K562 (cell line): ENCODE measurements around the gene PRRC2A. TPM values are rescaled to one million over a fixed set of nuclear protein-coding genes. Genes with fewer than 3 reads are reported as not detected.

Experiments used
- CREB1 ChIP-seq, 2 experiments: sonication (generic) in 1 of 2; formaldehyde crosslinking in 1 of 2; IDR thresholded peaks; 2 replicates each; pipeline versions ENCODE4 v1.6.1 to v1.8.0; 2012 to 2022; ENCODE audit warnings: inconsistent platforms in 1 of 2, mild to moderate bottlenecking in 1 of 2, missing genetic modification reagents in 1 of 2, moderate library complexity in 1 of 2
- CREBBP ChIP-seq: IDR thresholded peaks from one replicate; pipeline ENCODE4 v1.6.1; 2012; ENCODE audit warnings: low read depth, mild to moderate bottlenecking, control low read depth, inconsistent platforms, low read length
- FOSL1 ChIP-seq: fragments of 200-800 bp; sonication (Bioruptor generic); conservative IDR thresholded peaks from 2 replicates; pipeline ENCODE4 v1.6.1; 2016; ENCODE audit warnings: missing genetic modification characterization, missing compliant biosample characterization
- GABPB2 ChIP-seq: fragments of 250-450 bp; sonication (Bioruptor Pico); conservative IDR thresholded peaks from 2 replicates; pipeline ENCODE4 v1.5.1; 2021; ENCODE audit warnings: mild to moderate bottlenecking
- JUN ChIP-seq, 2 experiments: sonication (generic) in 1 of 2; formaldehyde crosslinking in 1 of 2; IDR thresholded peaks; 2 replicates each; pipeline versions ENCODE4 v1.6.1 to v1.8.0; 2012 to 2022; ENCODE audit warnings: borderline replicate concordance in 2 of 2, mild to moderate bottlenecking in 2 of 2, improper control_type of control experiment in 1 of 2, low read depth in 1 of 2, low read length in 1 of 2, missing genetic modification reagents in 1 of 2
- JUNB ChIP-seq: fragments of 450-650 bp; formaldehyde crosslinking; conservative IDR thresholded peaks from 2 replicates; pipeline ENCODE4 v1.4.0; 2020; ENCODE audit warnings: mild to moderate bottlenecking
- MCM2 ChIP-seq: fragments of 450-650 bp; IDR thresholded peaks from 2 replicates; pipeline ENCODE4 v1.6.1; 2017; ENCODE audit warnings: low read depth, mild to moderate bottlenecking
- MTA3 ChIP-seq: fragments of 450-650 bp; formaldehyde crosslinking; IDR thresholded peaks from 2 replicates; pipeline ENCODE4 v1.6.1; 2017; ENCODE audit warnings: mild to moderate bottlenecking, borderline replicate concordance
- NBN ChIP-seq: fragments of 450-650 bp; IDR thresholded peaks from 2 replicates; pipeline ENCODE4 v1.6.1; 2016; ENCODE audit warnings: low read depth, mild to moderate bottlenecking
- NR4A1 ChIP-seq, 2 experiments: fragments of 250-450 bp in 1 of 2; fragments of 450-650 bp in 1 of 2; sonication (Bioruptor Pico) in 1 of 2; IDR thresholded peaks; 2 replicates each; pipeline versions ENCODE4 v1.4.0 to v1.6.1; 2016 to 2020; ENCODE audit warnings: mild to moderate bottlenecking in 2 of 2, missing compliant biosample characterization in 1 of 2, missing genetic modification characterization in 1 of 2, moderate library complexity in 1 of 2
- PHTF2 ChIP-seq: fragments of 250-450 bp; sonication (Bioruptor Pico); IDR thresholded peaks from 2 replicates; pipeline ENCODE4 v1.5.0; 2021; ENCODE audit warnings: mild to moderate bottlenecking
- POLR2B ChIP-seq: fragments of 450-650 bp; IDR thresholded peaks from 2 replicates; pipeline ENCODE4 v1.6.1; 2018; ENCODE audit warnings: low read depth; ENCODE audit not compliant: partially characterized antibody
- RAD21 ChIP-seq, 2 experiments: fragments of 250-450 bp in 1 of 2; fragments of 450-650 bp in 1 of 2; sonication (Bioruptor Pico) in 1 of 2; formaldehyde crosslinking in 1 of 2; IDR thresholded peaks in 1 of 2; conservative IDR thresholded peaks in 1 of 2; 2 replicates each; pipeline versions ENCODE4 v1.4.0 to v1.8.0; 2020 to 2022; ENCODE audit warnings: mild to moderate bottlenecking in 2 of 2, moderate library complexity in 1 of 2
- RBM15 ChIP-seq: fragments of 200-400 bp; formaldehyde crosslinking; IDR thresholded peaks from 2 replicates; pipeline ENCODE4 v1.6.1; 2018; ENCODE audit warnings: mild to moderate bottlenecking, low read length, moderate library complexity; ENCODE audit not compliant: insufficient read depth
- SLC30A9 ChIP-seq: fragments of 250-450 bp; sonication (Bioruptor Pico); IDR thresholded peaks from 2 replicates; pipeline ENCODE4 v1.8.0; 2022; ENCODE audit warnings: mild to moderate bottlenecking, moderate library complexity
- SMARCA5 ChIP-seq: fragments of 450-650 bp; IDR thresholded peaks from 2 replicates; pipeline ENCODE4 v1.6.1; 2016
- TEAD4 ChIP-seq, 2 experiments: sonication (generic) in 1 of 2; formaldehyde crosslinking in 1 of 2; IDR thresholded peaks; 2 replicates each; pipeline versions ENCODE4 v1.6.1 to v1.8.0; 2012 to 2022; ENCODE audit warnings: borderline replicate concordance in 1 of 2, inconsistent platforms in 1 of 2, low read length in 1 of 2, mild to moderate bottlenecking in 1 of 2, missing genetic modification reagents in 1 of 2
- ZBTB26 ChIP-seq: fragments of 450-650 bp; formaldehyde crosslinking; IDR thresholded peaks from 2 replicates; pipeline ENCODE4 v1.4.0; 2022; ENCODE audit warnings: missing genetic modification characterization
- ZNF140 ChIP-seq: fragments of 250-450 bp; sonication (Bioruptor Pico); IDR thresholded peaks from 2 replicates; pipeline ENCODE4 v1.8.0; 2021; ENCODE audit warnings: moderate library complexity, mild to moderate bottlenecking, inconsistent platforms
- ZNF143 ChIP-seq: sonication (generic); formaldehyde crosslinking; IDR thresholded peaks from 2 replicates; pipeline ENCODE4 v1.9.0; 2022; ENCODE audit warnings: mild to moderate bottlenecking, missing genetic modification reagents
- ZNF41 ChIP-seq: fragments of 250-450 bp; sonication (Bioruptor Pico); conservative IDR thresholded peaks from 2 replicates; pipeline ENCODE4 v1.4.0; 2020; ENCODE audit warnings: mild to moderate bottlenecking
- ZNF431 ChIP-seq: sonication (generic); formaldehyde crosslinking; IDR thresholded peaks from 2 replicates; pipeline ENCODE4 v1.8.0; 2022; ENCODE audit warnings: mild to moderate bottlenecking, missing genetic modification reagents
- polyA plus RNA-seq, 8 experiments: library from polyadenylated mRNA; depleted of rRNA in 4 of 8; stranded (reverse) in 5 of 8; unstranded in 3 of 8; fragments of >200 nt; fragmentation: Nextera tagmentation in 2 of 8; fragmentation: Illumina TruSeq in 1 of 8; extraction: Ambion mirVana in 2 of 8; extraction: Trizol in 1 of 8; gene quantifications; 2 replicates each; pipeline versions ENCODE4 v1.2.1 to v1.2.3, GENCODE V29; 2011 to 2014; ENCODE audit warnings: inconsistent platforms in 1 of 8, missing spikeins in 1 of 8
- total RNA-seq, 7 experiments: library from RNA; depleted of rRNA in 6 of 7; stranded (reverse); fragments of >200 nt in 6 of 7; fragmentation: Illumina TruSeq in 2 of 7; extraction: Trizol in 2 of 7; gene quantifications; 2 replicates each; pipeline versions ENCODE4 v1.2.1 to v1.2.3, GENCODE V29; 2011 to 2021; ENCODE audit warnings: low replicate concordance in 1 of 7
- TF ChIP-seq, protein P1 (sequence below): fragments of 450-650 bp; IDR thresholded peaks from 2 replicates; pipeline ENCODE4 v1.6.1; 2016
- TF ChIP-seq, protein P2 (sequence below): fragments of 250-450 bp; sonication (Bioruptor Pico); IDR thresholded peaks from 2 replicates; pipeline ENCODE4 v1.8.0; 2021; ENCODE audit warnings: moderate library complexity, mild to moderate bottlenecking, inconsistent platforms
- TF ChIP-seq, protein P3 (sequence below), 3 experiments: IDR thresholded peaks in 2 of 3; conservative IDR thresholded peaks in 1 of 3; 2 replicates each; pipeline ENCODE4 v1.5.1; 2011 to 2012; ENCODE audit warnings: low read length in 3 of 3, mild to moderate bottlenecking in 3 of 3, control low read depth in 2 of 3, improper control_type of control experiment in 1 of 3, inconsistent platforms in 1 of 3, low read depth in 1 of 3, mixed read lengths in 1 of 3, moderate library complexity in 1 of 3; ENCODE audit not compliant: insufficient read depth in 2 of 3

The PRRC2A gene
- total and polyA plus RNA-seq, 9 of the 15 experiments (the other 6 are each of a cell fraction or from before 2014, with no cell fraction given) = 1.0 to 332 (median 63.0) TPM

GRCh38 chr6:31585491-31585890, 35.0 kb upstream of the PRRC2A start (continued):
- TF ChIP-seq, protein P1, sequence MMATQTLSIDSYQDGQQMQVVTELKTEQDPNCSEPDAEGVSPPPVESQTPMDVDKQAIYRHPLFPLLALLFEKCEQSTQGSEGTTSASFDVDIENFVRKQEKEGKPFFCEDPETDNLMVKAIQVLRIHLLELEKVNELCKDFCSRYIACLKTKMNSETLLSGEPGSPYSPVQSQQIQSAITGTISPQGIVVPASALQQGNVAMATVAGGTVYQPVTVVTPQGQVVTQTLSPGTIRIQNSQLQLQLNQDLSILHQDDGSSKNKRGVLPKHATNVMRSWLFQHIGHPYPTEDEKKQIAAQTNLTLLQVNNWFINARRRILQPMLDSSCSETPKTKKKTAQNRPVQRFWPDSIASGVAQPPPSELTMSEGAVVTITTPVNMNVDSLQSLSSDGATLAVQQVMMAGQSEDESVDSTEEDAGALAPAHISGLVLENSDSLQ = peak; percentile 68
- TF ChIP-seq PHTF2 (CRISPR knock-in tag) (0 out of 2 replicates have a peak, but pooled peaks have one; percentile 23), FOSL1 (tag) (no peak), ZNF140 (CRISPR knock-in tag) (no peak), ZNF143 (CRISPR knock-in tag) (no peak), TEAD4 (IDR thresholded peaks at IDR 0.05; ENCODE audit: low read length) (0 out of 2 replicates have a peak, but pooled peaks have one; percentile 8), TEAD4 (CRISPR knock-in tag; IDR thresholded peaks at IDR 0.05; ENCODE audit: borderline replicate concordance) (no peak), NR4A1 (CRISPR knock-in tag; IDR thresholded peaks at IDR 0.05) (no peak), NR4A1 (tag; IDR thresholded peaks at IDR 0.05) (no peak), SMARCA5 (peak; percentile 92; the same call in 1 of the 2 replicates), ZBTB26 (CRISPR knock-in tag) (no peak), ZNF431 (CRISPR knock-in tag) (no peak), GABPB2 (CRISPR knock-in tag) (no peak), JUN (IDR thresholded peaks at IDR 0.05; ENCODE audit: borderline replicate concordance, low read depth, low read length) (no peak), JUN (CRISPR knock-in tag; IDR thresholded peaks at IDR 0.05; ENCODE audit: borderline replicate concordance) (no peak), RAD21 (CRISPR knock-in tag; conservative IDR thresholded peaks at IDR 0.05 in 1 of 2, IDR thresholded peaks at IDR 0.05 in 1 of 2) (peak in 1 of 2 experiments; percentile 58; a peak in 2 of 4 replicates), CREBBP (no peak), NBN (no peak), JUNB (no peak), SLC30A9 (CRISPR knock-in tag) (no peak), MTA3 (no peak; the same call in 1 of the 2 replicates), CREB1 (IDR thresholded peaks at IDR 0.05) (0 out of 2 replicates have a peak, but pooled peaks have one; percentile 22), CREB1 (CRISPR knock-in tag; IDR thresholded peaks at IDR 0.05) (no peak), POLR2B (no peak), ZNF41 (no peak), RBM15 (no peak), MCM2 (no peak)
- TF ChIP-seq, protein P2, sequence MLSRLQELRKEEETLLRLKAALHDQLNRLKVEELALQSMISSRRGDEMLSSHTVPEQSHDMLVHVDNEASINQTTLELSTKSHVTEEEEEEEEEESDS (CRISPR knock-in tag) = no peak
- TF ChIP-seq, protein P3, sequence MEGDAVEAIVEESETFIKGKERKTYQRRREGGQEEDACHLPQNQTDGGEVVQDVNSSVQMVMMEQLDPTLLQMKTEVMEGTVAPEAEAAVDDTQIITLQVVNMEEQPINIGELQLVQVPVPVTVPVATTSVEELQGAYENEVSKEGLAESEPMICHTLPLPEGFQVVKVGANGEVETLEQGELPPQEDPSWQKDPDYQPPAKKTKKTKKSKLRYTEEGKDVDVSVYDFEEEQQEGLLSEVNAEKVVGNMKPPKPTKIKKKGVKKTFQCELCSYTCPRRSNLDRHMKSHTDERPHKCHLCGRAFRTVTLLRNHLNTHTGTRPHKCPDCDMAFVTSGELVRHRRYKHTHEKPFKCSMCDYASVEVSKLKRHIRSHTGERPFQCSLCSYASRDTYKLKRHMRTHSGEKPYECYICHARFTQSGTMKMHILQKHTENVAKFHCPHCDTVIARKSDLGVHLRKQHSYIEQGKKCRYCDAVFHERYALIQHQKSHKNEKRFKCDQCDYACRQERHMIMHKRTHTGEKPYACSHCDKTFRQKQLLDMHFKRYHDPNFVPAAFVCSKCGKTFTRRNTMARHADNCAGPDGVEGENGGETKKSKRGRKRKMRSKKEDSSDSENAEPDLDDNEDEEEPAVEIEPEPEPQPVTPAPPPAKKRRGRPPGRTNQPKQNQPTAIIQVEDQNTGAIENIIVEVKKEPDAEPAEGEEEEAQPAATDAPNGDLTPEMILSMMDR (IDR thresholded peaks at IDR 0.05 in 2 of 3, conservative IDR thresholded peaks at IDR 0.05 in 1 of 3; ENCODE audit: insufficient read depth in 2 of 3, low read depth in 1 of 3, low read length in 3 of 3) = peak; percentile 64 to 81 (median 74)
